Fibroblast of upper back skin (primary cell): ENCODE results near the gene WTAP.
"Not testable (repeated sequence)": the region's sequence is repeated elsewhere in the genome, so short reads cannot be mapped to it uniquely, and the experiment has no call there.

ENCODE experiments used
- DNase-seq: peaks from one replicate; pipeline ENCODE4 v3.0.0-alpha.2; 2013

WTAP gene

DNA sequence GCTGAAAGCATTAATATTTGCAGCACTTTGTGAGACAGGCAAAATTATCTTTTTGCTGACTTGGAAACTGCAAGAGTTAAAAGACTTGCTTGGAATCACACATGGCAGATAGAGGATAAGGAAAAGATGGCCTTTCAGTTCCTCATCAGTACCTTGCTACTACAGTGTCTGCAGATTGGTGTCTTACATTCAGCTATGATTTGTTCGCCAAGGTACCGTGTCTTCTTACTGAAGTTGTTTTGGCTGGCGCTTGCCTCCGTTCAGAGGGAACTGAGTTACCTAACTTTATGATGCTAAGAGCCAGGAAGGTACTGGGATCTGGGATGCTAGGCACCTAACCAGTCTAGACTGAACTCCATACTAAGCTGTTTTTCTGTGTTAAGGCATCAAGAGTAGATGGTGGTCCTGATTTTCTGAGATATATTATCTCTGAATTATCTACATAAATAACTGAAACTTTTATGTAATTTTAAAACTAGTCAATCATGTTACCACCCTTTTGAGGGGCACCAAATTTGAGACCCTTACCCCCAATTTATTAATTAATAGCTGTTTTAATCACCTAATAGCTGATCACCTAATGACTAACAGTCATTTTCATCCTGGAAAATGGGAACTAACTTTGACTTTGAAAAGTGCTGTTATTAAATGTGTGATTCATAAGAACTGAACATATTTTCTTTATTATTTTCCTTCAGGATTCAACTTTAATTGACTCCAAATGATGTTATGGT is 2.5 kb downstream of the WTAP start:
- DNase-seq = no peak

DNA sequence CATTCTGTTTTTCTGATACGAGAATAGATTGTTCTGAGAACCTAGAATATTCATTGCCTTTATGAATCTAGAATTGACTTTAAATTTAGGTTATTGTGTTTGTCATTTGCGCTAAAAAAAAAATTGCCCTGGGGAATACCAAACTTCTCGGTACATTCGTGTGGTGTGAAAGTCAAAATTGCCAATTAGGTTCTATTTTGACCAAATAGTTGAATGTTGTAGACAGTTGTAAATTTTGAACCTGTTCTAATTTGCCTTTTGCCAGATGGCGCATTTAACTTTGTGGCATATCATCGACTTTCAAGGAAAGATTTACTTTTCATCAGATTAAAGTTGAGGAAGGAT is 3.0 kb downstream of the WTAP start:
- no peak for DNase-seq

DNA sequence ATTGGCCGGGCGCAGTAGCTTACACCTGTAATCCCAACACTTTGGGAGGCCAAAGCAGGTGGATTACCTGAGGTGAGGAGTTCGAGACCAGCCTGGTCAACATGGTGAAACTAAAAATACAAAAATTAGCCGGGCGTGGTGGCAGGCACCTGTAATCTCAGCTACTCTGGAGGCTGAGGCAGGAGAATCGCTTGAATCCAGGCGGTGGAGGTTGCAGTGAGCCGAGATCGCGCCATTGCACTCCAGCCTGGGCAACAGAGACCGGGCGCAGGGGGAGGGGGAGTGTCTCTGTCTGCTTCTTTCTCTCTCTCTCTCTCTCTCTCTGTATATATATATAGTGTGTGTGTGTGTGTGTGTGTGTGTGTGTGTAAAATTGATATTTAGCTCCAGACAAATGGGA is 5.2 kb downstream of the WTAP start:
- not testable (repeated sequence) for DNase-seq

DNA sequence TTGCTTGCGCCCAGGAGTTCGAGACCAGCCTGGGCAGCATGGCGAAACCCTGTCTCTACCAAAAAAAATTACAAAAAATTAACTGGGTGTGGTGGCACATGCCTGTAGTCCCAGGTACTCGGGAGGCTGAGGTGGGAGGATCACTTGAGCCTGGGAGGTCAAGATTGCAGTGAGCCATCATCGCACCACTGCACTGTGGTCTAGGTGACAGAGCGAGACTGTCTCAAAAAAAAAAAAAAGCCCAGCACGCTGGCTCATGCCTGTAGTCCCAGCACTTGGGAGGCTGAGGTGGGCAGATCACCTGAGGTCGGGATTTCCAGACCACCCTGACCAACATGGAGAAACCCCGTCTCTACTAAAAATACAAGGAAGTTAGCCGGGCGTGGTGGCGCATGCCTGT is 6.1 kb downstream of the WTAP start:
- not testable (repeated sequence) for DNase-seq

DNA sequence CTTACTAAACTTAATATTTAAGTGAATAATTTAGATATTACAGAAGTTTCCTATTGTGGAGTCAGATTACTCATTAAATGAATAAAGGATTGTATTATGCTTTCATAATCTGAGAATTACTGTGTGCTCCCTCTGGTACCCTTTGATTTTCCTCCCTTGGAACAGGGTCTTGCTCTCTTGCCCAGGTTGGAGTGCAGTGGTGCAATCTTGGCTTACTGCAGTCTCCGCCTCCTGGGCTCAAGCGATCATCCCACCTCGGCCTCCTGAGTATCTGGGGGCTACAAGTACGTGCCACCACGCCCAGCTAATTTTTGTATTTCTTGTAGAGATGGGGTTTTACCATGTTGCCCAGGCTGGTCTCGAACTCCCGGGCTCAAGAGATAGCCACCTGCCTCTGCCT is 9.6 kb downstream of the WTAP start:
- no peak for DNase-seq

DNA sequence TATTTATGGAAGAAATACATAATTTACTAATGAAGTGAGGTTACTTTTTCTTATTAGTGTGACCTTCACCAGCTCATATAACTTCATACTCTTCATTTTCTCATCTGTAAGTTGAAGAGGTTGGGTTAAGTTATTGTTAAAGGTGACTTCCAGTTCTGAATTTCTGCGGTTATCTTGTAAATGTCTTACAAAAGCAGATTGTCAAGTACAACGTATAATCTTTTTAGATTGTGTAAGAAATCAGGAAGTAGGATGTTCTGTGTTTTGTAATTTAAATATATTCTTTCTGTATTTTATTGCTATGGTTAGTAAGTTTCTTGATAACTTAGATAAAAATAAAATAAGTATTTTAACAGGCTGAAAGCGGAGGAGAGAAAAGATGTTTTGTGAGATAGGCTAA is 12.0 kb downstream of the WTAP start:
- DNase-seq = no peak

DNA sequence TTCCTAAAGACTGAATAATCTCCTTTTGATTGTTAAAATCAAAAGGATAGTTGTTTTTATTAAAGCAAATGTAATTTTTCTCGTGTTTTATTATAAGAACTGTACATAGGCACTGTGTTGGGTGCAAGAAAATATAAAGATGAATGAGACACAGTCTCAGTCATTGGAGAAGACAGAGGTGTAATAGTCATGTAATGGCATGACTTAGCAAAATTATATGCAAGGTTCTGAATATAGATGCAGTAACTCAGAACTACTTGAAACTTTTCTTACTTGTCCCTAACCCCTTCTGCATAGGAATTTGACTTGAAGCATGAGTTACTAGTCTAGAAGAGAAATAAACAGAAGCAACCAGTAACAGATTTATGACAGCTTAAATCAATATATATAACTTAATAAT is 14.9 kb downstream of the WTAP start:
- DNase-seq = no peak

DNA sequence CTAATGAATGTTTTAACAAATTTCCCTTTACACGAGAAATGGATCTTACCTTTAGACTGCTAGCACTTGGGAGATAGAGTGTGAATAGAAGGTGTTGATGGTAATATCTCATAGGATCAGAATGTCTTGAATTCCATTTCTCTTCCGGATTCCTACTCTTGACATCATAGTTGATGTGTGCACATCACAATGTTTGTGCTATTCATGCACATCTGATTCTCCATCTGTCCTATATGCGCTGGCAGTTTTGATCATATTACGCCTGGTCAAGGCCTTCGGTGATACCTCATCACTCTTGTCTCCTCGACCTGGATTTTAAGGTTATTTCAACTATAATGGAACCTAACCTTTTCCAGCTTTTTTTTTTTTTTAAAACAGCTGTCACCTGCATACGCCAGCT is 17.8 kb downstream of the WTAP start:
- DNase-seq = no peak

DNA sequence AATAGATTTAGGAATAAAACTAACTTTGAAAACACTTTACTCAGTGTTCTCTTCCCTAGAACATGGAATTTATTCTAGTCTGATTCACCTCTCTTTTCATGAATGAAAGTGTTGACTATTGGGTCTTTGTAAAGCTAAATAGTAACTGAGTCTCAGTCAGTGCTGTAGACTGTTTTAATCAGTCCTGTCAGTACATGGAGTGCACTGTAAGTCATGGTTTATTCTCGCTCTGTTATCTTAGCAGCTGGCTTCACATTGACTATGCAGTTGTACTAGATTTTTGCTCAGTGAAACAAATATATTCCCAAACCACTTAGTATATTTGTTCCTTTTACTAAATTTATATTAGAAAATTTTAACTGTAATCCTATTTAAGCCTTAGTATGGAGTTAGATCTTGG is 19.5 kb downstream of the WTAP start:
- DNase-seq = no peak

DNA sequence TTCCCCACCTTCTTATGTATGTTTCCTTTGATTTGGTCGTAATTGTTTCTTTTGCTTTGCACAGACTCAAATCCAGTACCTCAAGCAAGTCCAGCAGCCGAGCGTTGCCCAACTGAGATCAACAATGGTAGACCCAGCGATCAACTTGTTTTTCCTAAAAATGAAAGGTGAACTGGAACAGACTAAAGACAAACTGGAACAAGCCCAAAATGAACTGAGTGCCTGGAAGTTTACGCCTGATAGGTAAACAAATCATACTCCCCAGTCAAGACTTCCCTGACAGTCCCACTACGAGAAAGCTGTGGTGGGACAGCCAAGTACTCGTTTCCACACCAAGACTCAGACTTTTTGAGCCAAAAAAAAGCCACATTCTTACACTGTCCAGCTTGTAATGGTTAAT is 20.8 kb downstream of the WTAP start:
- not testable (repeated sequence) for DNase-seq

DNA sequence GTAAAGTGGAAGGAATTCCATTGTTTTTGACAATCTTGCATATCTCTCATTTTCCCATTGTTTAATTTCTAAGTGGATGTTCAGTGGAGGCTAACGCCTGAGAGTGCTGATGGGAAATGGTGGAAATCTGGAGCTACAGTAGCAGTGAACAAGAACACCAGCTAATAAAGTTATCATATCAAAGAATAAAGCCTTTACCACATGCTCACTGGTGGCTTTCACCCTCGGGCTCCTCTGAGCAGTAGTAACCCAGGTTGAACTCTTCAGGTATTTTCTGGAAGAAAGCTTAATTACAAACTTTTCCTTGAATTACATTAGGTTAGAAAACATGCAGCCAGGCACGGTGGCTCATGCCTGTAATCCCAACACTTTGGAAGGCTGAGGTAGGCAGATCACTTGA is 24.1 kb downstream of the WTAP start:
- no peak for DNase-seq

DNA sequence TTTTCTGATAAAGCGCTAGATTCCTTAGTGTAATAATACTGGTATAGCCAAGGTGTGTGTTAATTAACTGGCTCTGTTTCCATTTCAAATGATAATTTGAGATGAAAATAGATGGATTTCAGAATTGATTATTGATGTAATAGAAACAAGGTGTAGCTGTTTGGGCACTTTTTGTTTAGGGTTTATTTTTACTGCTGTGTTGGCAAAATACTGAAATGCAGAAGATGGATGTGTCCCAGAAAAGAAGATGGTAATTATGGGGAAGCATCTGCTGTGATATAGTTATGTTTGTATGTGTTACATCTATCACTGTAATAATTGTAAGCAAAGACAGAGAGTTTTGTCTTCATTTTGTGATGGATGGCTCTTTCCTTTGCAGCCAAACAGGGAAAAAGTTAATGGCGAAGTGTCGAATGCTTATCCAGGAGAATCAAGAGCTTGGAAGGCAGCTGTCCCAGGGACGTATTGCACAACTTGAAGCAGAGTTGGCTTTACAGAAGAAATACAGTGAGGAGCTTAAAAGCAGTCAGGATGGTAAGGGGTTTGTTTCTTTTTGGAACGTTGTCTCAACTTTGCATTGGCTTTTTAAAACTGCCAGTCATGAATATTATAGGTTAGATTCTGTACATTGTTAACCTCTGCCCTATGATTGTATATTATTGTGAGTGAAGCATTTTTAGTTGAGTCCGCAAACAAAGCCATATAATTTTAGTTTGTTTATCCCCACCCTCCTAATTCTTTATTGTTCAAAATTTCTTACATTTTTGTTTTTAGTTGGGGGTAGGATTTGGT is 26.0 kb downstream of the WTAP start:
- DNase-seq = no peak

DNA sequence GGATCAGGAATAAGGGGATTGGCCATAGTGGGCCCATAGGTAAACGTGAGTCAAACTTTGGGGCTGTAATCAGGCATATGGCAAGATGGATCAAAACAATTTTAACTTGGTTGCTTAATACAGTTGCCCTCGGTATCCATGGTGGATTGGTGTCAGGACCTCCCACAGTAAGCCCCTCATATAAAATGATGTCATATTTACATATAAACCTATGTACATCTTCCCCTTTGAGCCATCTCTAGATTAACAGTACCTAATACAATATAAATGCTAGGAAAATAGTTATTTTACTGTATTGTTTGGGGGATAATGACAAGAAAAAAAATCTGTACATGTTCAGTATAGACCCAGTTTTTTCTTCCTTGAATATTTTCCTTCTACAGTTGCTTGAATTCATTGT is 27.1 kb downstream of the WTAP start:
- DNase-seq = no peak

DNA sequence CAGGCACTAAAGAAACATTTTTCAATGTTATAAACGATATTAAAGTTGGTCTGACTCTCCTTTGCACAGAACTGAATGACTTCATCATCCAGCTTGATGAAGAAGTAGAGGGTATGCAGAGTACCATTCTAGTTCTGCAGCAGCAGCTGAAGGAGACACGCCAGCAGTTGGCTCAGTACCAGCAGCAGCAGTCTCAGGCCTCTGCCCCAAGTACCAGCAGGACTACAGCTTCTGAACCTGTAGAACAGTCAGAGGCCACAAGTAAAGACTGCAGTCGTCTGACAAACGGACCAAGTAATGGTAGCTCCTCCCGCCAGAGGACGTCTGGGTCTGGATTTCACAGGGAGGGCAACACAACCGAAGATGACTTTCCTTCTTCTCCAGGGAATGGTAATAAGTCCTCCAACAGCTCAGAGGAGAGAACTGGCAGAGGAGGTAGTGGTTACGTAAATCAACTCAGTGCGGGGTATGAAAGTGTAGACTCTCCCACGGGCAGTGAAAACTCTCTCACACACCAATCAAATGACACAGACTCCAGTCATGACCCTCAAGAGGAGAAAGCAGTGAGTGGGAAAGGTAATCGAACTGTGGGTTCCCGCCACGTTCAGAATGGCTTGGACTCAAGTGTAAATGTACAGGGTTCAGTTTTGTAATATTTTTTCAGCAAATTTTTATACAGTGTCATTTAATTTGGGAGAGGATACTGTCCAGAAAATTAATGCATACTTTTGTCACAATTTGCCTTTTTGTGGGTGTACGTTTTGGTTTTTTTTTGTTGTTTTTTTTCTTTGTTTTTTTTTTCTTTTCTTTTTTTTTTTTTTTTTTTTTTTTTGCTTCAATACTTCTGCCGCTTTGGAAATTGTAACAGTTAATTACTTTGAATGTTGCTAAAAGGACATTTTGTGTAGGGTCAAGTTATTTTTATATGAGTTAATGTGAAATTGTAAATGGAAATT is 27.9 kb downstream of the WTAP start:
- DNase-seq = no peak

DNA sequence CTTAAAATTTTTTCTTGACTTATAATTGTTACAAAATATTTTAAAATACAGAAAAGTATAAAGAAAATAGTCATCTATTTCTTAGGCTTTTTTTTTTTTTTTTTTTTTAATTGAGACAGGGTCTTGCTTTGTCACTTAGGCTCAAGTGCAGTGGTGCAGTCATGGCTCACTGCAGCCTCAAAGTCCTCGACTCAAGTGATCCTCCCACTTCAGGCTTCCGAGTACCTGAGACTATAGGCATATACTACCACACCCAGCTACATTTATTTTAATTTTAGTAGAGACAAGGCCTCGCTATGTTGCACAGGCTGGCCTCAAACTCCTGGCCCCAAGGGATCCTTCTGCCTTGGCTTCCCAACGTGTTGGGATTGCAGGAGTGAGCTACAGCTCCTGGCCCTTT is 29.2 kb downstream of the WTAP start:
- no peak for DNase-seq

DNA sequence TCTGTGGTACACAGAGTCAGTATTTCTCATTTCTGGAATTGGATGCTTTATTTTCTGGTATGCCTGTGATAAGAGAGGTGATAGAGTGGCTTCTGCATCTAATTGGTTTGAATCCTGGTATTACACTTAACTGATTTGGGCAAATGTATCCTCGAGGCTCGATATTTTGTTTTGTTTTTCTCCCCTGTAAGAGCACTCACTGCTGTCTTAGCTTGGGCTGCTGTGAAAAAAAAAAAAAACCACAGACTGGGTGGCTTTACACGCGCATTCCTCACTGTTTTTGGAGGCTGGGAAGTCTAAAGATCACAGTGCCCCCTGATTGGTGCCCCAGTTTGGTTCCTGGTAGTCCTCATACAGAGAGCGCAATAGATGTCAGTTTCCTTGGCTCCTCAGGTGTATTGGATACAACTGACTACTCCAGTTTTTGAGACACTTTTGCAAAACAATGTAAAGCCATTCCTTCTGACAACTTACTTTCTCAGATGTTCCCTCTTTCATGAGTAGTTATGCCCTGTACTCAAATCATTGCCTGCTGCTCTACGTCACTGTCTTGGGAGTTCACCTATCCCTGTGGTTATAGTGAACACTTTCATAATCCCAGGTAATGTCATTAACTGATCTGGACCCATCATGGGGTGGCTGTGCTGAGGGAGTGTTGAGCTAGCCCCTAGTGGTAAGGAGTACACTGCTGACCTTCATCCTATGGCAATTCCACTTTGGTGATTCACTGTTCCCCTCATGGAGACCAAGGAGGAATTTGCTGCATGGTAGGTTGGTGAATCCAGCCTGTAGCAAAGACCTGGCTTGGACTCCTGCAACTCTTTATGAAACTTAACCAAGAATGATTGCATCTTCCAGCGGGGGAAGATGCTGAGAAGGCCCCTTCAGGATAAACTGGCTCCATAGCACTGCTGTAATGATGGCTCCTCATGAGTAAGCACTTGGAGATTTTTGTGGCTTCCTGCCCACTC is 31.0 kb downstream of the WTAP start:
- peak; percentile 94 for DNase-seq

DNA sequence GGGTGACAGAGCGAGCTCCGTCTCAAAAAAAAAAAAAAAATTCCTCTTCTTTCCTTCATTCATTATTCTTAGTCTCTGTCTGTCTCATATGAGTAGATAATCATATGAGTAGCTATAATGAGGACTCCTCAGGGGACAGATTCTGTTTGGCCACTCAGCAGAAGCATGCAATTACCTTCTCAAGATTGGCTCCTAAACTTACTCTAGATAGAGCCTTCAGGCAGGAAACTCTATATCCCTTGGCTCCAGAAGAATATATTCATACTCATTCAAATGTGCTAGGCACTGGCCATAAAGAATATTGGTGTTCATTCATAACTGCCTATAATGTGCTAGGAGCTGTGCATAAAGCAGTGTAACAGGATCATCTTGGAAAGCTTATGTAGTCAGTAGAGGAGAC is 32.3 kb downstream of the WTAP start:
- DNase-seq = no peak

DNA sequence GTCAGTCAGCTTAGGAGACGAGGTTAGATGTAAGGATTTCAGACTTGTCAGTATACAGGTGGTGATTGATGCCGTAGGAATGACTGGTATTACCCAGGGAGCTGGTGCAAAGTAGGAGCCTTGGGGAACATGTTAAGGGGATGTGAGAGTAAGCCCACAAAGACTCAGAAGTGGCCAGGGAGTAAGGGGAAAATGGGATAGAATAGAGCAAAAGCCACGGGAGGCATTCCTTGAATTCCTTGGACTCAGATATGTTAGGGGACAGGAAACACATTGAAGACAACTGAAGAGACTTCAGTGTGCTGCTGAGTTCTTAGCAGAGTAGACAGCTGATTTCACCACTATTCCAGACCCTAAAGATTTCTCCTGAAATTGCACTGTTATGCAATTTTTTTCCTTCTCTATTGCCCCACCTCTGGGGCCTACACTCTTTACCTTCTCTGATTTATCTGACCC is 33.3 kb downstream of the WTAP start:
- peak; percentile 96 for DNase-seq

DNA sequence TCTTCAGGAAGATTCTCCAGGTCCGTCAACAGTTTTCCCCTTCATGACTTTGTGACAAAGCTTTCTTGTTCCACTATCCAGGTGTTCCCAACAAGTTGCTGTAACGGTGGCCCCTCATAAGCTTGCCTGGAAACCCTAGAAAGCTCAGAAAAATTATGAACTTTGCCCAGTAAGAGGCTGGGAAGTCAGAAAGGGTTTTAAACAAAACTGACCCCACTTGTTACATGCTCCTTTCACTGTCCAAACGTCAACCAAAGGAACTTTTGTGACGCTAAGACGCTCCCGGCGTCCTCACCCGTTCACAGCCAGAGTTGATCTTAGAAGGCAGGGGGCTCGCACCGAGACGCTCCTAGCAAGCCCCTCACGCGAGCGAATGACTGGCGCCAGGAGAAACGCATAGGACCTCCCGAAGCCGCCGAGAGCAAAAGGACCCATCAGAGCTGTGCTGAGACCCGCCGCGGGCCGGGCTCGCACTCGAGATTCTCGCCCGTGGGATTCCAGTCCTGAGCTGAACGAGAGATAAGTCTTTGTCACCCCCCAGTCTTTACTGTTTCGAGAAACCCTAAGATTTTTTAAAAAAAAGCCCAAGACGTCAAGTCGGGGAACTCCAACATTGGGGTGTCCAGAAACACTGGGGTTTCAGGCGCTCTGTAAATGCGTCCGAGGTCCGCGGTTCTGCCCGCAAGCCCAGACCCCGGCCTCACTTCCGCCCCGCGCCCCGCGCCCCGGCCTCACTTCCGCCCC is 34.0 kb downstream of the WTAP start:
- DNase-seq = peak; percentile 10

DNA sequence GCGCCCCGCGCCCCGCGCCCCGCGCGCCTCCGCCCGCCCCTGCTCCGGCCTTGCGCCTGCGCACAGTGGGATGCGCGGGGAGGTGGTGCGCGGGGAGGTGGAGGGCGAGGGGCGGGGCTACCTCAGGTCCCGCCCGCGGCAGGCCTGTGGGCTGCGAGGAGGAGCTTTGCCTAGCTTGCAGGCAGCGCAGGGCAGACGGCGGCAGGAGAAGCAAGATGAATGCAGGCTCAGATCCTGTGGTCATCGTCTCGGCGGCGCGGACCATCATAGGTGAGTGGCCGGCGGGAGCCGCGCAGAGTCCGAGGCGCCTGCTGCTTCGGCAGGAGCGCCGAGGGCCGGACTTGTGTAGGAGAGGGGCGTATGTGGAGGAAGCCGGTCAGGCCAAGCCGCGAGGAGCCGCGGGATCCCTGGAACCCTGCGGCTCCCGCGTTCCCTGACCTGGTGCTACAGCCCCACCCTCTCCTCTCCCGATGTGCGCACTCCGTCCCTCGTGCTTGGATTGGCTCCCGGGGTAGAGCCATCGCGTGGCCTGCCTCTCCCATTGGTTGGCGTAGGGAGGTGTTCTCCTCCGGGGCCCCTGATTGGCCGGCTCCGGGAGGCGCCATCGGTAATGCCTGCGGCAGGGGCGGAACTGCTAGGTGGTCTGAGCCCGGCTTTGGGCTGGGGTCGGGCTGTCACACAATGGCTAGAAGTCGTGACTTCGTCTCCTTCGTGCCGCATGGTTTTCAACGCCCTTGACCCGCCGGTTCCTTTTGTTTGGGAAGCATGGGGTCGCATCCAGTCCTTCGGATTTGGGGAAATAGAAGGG is 34.8 kb downstream of the WTAP start, which contains the start of gene ACAT2:
Gene ACAT2 (plus strand): TSS at position 173 of the 808 bp plus-strand sequence. CDS start 43 bp downstream, at position 216.
- DNase-seq = peak; percentile 96
